GM18519 (cell line): Measurements from ENCODE around the gene TBPL2.
"Not testable (repeated sequence)": the region's sequence is repeated elsewhere in the genome, so short reads cannot be mapped to it uniquely, and the experiment has no call there.

ENCODE experiments used
- ATAC-seq: cut with Tn5 transposase; IDR thresholded peaks from one replicate; pipeline ENCODE4 v1.9.1; 2021; ENCODE audit warnings: mild to moderate bottlenecking, moderate library complexity; ENCODE audit not compliant: unreplicated experiment, low FRiP score

The TBPL2 gene

DNA sequence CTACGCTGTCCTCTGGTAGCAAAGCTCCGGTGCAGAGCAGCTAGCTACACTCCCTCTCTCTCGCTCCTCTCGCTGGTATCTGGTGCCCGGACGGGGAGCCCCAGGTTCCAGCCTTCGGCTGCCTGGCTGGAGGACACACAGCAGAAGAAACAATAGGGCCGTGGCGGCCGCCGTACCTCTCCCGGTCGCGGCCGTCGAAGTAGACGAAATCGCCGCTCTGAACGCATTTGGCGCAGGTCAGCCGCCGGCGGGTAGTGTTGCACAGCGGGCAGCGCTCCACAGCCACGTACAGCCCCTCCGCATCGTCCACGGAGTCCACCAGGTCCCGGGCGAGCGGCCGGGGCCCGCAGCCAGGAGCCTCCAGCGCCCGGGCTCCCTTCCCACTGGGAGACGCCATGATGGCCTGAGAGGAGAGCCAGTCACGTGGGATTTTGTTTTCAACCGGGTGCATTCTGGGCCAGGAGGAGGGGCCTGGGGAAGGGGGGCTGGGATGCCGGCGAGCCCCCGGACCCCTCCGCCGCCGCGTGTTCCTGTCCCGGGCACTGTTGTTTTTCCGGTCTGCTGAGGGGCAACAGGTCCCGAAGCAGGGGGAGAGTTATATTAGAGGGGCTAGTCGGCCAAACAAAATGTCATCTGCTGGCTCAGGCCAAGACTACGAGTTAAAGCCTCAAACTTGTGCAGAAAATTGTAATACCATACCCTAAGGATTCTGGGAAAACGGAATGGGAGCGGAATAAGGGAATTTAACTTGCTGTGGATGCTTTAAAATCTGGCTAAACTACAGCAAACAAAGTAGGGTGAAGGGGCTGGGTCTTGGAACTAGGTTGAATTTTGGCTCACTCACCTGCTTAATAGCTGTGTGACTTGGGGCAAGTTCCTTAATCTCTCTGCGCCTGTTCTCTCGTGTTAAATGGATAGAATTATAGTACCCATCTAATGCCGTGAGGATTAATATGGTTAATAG is 28.7 kb downstream of the TBPL2 start, which contains the start of gene ATG14:
Gene ATG14 (minus strand): TSS at position 405 of the 964 bp plus-strand sequence. CDS start 8 bp downstream, at position 397.
- ATAC-seq, result peak; percentile 93

DNA sequence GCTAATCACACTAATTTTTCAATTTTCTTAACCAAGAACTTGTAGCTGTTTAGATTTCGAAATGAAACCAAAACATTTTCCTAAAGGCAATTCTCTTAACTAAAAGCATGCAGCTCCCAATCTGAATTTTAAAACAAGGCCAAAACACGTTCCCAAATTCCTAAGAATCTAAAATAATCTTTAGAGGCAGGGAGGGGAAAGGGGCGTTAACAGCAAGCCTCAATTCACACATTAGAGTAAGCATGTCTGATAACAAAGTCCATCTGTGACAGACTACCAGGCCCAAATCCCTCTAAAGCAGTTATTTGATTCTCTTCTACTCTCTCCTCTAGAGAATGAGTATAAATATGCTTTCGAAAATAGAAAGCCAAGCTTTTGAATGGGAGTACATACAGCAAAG is 29.5 kb downstream of the TBPL2 start:
- ATAC-seq, result no peak

DNA sequence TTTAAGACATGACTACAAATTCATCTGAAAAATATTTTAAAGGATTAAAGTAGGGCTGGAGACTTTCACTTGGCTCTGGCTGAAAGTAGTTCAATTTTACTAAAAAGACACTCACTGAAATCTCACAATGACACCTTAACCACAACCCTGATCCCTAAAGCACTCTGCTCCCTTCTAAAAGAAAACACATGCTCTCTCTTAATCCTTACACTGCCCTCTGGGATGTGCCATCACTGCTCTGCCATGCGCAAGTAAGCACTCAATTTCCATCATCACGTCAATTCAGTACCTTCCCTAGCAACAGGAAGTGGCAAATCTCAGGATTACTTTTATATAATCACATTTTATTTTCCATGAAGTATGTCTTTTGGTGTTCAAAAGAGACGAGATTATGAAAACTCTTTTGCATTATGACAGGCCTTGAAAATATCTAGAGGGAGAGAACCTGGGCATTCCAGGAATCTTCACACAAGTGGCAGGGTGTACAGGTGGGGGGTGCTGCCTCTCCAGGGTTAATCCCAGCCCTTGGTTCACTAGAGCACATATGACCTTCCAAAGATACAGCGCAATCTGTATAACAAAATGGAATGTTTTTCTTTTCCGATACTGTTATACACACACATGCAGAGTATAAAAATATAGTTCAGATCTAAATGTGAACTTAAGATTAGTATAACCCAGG is 36.1 kb downstream of the TBPL2 start:
- no peak for ATAC-seq

DNA sequence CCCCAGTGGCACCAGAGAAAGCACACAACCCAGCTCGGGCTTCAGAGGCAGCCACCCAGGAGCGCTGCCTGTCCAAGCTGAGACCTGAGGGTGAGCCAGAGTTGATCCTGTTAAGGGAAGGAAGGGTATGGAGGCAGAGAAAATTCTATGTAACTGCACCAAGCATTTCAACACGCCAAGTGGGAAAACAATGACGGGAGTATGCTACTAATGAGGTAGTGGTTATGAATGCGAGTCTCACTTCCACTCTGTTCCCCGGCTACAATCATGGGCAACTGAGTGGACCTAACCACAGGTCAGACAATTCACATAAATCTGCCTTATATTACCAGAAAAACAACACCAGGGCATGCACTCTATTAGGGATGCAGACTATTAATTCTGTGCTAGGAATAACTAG is 38.7 kb downstream of the TBPL2 start:
- no peak for ATAC-seq

DNA sequence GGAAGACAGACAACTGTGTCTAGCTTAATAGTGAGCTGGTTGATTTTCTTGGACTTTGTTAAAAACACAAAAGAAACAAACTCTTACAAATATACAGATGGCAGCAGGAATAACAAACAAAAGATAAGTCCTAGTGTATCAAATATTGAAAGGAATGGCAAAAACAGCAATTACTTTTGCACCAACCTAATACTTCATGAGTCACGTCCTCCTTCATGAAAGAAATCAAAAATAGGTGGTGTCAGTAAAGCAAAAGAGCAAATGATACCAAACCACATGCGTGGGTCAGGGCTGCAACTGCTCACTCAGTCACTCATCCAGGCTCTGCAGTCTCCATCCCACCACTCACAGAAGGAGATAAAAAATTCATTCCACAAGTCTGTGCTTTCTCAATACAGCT is 40.6 kb downstream of the TBPL2 start:
- ATAC-seq, result no peak

DNA sequence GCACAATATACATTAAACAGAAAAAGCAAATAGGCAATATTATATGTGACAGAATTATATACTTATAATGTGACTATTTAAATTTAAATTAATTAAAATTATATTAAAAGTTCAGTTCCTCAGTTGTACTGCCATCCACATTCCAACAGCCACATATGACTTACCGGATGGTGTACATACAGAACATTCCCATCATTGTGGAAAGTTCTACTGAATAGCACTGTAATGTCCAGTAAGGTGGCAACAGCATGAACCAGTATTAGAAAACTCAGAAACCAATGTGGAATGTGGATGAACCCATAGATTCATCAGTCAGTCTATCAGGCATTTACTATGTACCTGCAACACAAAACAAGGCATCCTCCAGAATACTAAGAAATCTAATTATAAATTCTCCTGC is 41.2 kb downstream of the TBPL2 start:
- ATAC-seq, result no peak

DNA sequence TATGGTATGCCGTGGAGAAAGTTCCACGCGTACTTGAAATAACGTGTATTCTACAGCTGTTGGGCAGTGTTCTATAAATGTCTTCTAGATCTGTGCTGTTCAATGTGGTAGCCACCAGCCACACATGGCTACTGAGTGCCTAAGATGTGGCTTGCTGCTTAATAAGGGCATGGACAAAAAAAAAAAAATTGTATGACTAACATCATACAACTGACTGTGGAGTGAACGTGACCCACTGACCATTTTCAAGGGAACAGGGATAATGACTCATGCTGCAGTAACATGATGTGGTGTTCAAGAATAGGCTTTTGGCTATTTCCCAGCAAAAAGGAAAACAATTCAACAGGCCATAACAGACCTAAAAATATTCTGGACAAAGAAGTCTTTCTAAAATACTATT is 41.7 kb downstream of the TBPL2 start:
- no peak for ATAC-seq

DNA sequence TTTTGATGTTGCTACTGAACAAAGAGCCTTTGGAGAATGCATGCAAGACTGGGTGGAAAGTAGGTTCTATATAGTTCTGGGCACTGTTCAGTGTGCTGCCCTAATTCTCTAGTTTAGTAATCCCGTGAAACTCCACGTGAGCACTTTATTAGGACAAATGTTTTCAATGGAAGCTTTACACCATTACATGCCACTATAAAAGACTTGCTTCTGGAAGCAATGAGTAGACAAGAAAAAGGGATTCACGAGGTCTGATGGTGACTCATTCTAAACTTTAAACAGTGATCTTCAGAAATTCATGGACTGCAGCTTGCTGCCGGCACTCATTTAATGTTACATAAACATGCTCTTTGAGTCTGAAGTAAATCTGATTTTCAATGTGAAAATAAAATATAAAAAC is 51.1 kb downstream of the TBPL2 start:
- no peak for ATAC-seq

DNA sequence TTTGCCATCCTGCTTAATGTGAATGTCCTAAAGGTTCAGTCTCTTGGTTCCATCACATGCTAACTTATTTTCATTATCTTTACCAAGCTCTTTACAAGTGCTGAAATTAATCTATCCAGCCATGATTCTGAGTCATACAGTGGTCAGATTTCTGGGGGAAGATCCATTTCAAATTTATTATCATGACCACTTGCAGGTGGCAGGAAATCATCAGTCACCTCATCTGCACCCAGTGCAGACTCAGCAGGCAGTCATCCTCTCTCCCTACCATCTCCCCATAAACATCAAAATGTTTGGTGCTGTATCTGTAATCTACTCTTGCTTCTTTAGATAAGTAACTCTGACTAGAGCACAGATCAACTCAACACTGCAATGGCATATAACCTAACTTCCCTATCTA is 52.3 kb downstream of the TBPL2 start:
- no peak for ATAC-seq

DNA sequence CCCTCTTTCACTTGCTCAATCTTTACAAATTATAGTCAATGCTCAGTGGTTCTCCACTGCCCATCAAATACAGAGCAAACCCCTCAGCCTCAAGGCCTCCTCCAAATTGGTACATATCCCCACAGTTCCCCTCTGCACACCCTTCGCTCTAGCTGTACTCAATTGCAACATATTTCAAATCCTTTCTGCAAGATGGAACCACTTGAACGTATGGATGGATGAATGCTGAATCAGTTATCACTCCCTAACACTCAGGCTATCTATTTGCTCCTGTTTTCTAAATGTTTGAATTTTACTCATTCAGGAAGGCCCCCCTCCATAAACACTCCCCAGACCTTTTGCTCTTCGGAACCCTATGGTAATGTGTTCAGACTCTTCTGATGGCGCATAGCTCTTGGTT is 53.3 kb downstream of the TBPL2 start:
- ATAC-seq, result no peak

DNA sequence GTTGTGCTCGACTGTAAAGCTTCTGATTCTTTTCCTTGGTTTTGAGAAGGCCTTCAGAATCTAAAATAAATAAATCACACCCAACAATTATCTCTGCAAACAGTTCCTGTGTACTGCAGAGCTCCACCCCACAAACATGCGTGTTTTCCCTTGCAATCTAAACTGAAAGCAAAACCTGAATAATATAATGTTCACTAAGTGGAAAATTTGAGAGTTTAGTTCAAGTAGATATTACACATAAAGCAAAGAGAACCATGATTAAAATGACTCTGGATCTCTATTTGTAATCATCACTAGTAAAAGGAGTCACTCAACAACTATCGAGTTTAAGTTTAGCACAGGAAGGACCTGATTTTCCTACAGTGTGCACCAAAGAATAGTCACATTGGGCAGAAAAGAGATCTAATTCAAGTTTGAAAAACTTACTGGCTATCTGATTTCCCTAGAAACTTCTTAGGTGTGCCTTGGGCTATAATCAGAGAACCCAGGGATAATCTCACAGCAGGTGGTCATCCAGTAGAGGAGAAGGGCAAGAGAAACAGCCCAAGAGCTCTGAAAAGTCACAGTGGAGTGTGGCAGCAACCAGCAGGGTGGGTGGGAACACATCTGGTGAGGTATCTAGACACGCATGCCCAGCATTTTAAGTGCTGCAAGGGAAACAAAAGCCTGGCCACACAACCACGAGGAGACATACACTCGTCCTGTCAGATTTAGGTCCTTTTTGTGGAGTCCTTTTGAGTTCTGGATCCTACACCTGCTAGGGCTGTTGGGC is 54.2 kb downstream of the TBPL2 start:
- ATAC-seq, result no peak

DNA sequence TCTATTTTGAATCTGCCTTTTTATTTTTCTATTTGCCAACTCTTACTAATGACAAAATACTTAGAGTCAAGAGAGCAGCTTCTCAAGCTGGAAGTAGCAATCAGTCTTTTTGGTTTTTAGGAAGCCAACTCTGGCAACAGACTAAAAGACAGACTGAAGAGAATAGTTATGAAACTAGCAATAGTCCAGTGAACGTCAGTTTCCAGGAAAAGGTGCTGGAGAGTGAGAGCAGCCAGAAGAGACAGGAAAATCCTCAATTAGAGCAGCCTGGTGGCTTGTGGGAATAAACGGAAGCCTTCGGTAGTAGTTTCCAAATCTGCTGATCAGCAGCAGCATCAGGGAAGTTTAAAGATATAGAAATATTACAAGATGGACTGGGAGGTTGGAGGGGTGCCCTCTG is 55.9 kb downstream of the TBPL2 start:
- ATAC-seq, result no peak

DNA sequence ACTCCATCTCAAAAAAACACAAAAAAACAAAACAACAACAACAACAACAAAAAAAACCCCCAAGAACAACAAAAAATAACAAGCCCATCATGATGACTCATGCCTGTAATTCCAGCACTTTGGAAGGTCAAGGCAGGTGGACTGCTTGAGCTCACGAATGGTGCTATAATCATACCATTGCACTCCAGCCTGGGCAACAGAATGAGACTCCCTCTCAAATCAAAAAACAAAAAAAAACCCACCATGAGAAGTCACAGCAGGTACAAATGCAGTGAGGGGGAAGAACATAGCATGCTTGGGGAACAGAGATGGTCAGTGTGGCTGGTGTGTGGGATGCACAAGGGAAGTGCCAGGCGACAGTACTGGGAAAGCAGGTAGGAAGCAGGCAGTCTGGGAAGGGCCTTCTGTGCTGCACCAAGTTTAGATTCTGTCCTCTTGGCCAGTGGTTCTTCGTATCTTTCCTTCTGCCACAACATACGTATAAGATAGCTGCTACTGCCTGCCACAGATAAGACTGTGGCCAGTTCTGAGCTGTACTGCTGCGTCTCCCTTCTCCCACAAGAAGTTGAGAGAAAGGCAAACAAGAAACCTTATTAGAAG is 56.8 kb downstream of the TBPL2 start:
- no peak for ATAC-seq

DNA sequence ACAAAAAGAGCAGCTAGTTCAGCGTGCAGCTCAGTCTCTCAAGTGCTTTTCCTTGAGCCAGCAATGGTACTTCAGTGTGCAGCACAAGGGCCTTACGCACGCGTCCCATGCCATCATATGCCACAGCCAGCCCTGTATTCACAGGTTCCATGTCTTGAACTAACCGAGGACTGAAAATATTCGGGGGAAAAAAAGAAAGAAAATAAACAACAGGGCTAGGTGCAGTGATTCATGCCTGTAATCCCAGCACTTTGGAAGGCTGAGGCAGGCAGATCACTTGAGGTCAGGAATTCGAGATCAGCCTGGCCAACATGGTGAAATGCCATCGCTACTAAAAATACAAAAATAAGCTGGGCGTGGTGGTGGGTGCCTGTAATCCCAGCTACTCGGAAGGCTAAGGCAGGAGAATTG is 57.4 kb downstream of the TBPL2 start:
- ATAC-seq, result not testable (repeated sequence)

DNA sequence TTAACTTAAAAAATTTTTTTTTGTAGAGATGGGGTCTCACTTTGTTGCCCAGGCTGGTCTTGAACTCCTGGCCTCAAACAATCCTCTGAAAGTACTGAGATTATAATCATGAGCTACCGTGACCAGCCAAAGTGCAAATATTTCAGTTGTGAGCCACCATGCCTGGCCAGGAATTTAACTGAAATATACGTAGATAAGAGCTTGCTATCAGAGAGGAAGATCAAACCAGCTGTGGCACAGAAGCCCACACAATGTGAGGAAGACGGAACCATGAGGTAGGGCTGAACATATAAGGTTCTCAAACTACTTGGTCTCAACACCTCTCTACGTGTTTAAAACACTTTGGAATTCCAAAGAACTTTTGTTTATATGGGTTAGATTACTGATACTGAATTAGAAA is 57.9 kb downstream of the TBPL2 start:
- ATAC-seq, result no peak

DNA sequence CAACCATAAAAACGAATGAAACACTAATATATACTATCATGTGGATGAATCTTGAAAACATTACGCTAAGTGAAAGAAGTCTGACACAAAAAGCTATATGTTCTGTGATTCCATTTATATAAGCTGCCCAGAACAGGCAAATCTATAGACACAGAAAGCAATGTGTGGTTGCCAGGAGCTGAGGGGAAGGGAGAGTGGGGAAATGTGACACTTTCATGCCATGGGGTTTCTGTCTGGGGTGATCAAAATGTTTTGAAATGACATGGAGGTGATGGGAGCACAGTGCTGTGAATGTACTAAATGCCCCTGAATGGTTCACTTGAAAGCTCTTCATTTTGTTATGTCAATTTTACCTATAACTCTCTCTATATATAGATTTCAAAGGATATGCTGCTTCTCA is 58.9 kb downstream of the TBPL2 start:
- no peak for ATAC-seq

DNA sequence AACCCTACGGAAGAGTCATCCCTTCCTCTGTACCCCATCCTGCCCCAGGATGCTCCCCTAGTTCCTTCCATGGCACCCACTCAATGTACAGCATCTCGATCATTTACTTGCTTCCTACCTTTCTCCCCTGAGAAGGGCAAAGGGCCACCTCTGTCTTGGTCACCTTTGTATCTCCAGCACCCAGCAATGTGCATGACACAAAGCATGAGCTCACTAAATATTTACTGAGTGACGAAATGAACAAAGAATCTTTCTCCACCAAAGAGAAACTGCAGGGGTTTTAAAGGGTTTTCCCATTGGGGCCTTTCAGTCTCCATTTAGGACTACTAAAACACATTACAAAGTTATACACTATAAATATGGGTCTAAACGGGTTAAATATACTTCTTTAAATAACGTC is 59.4 kb downstream of the TBPL2 start:
- ATAC-seq, result no peak

DNA sequence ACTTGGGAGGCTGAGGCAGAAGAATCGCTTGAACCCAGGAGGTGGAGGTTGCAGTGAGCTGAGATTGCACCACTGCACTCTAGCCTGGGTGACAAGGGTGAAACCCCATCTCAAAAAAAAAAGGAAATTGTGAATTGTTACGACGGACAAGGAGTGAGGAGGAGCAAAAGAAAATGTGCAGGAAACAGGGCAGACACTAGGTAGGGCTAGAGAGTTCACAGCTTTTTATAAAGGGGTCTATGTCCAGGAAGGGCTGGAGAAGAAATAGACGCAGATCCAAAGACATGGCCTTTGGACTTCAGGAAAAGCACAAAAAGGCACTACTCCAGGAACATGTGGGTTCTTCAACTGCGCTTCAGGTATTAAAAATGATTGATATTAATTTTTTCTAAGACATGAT is 63.2 kb downstream of the TBPL2 start:
- no peak for ATAC-seq

DNA sequence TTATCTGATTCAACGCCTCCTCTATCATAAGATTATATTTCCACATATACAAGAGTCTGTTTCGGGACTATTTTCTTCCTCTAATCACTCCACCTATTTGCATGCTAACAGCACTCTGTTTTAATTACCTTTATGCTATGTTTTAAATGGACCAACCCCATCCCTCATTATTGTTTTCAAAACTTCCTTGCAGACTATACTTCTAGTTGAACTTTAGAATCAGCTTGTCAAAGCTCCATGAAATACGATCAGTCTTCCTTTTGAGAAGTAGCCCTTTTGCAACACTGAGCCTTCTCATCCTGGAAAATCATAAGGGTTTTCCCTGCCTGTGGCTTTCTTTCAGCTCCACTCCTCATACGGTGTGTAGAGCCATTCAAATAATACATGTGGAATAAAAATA is 65.6 kb downstream of the TBPL2 start:
- ATAC-seq, result no peak
